Neuronal stem cell (in vitro differentiated cells): ENCODE data around the gene ZNF878. TPM values are rescaled to one million over a fixed set of nuclear protein-coding genes. Genes with fewer than 3 reads are reported as not detected.

Experiments
- DNase-seq: peaks from one replicate; pipeline ENCODE4 v3.0.0-alpha.2; 2013; ENCODE audit warnings: low spot score
- H2AFZ ChIP-seq: one replicate; pipeline ENCODE4 v1.6.1; 2013; ENCODE audit warnings: mild to moderate bottlenecking, low read length, inconsistent platforms
- H2AK5ac ChIP-seq: 2 replicates; pipeline ENCODE4 v1.6.1; 2013; ENCODE audit warnings: low read depth, mild to moderate bottlenecking, inconsistent platforms, low read length, moderate library complexity, mixed read lengths
- H2BK120ac ChIP-seq: 2 replicates; pipeline ENCODE4 v1.6.1; 2013; ENCODE audit warnings: low read depth, mild to moderate bottlenecking, inconsistent platforms, low read length, moderate library complexity, mixed read lengths
- H2BK12ac ChIP-seq: one replicate; pipeline ENCODE4 v1.6.1; 2013; ENCODE audit warnings: low read length, inconsistent platforms
- H2BK15ac ChIP-seq: 2 replicates; pipeline ENCODE4 v1.6.1; 2013; ENCODE audit warnings: mild to moderate bottlenecking, low read length, inconsistent platforms, mixed read lengths
- H2BK5ac ChIP-seq: one replicate; pipeline ENCODE4 v1.6.1; 2013; ENCODE audit warnings: inconsistent platforms, mild to moderate bottlenecking, low read length, moderate library complexity
- H3K14ac ChIP-seq: one replicate; pipeline ENCODE4 v1.6.1; 2013; ENCODE audit warnings: low read length, inconsistent platforms
- H3K18ac ChIP-seq: 2 replicates; pipeline ENCODE4 v1.6.1; 2013; ENCODE audit warnings: low read length, inconsistent platforms
- H3K23ac ChIP-seq: 2 replicates; pipeline ENCODE4 v1.6.1; 2013; ENCODE audit warnings: low read depth, mild to moderate bottlenecking, mixed read lengths, low read length, inconsistent platforms; ENCODE audit not compliant: poor library complexity
- H3K27ac ChIP-seq: replicated peaks from 3 replicates; pipeline ENCODE4 v1.5.1; 2013; ENCODE audit warnings: low read length, inconsistent platforms
- H3K27me3 ChIP-seq, 3 experiments: 2 replicates each; pipeline ENCODE4 v1.6.1; 2013; ENCODE audit warnings: low read length in 3 of 3, mild to moderate bottlenecking in 2 of 3, inconsistent platforms in 1 of 3, low read depth in 1 of 3, mixed read lengths in 1 of 3, moderate library complexity in 1 of 3; ENCODE audit not compliant: control insufficient read depth in 3 of 3, insufficient read depth in 3 of 3
- H3K36me3 ChIP-seq, 2 donors: replicated peaks in 1 of 2; 2 replicates each; pipeline ENCODE4 v1.6.1; 2013; ENCODE audit warnings: low read length in 2 of 2; ENCODE audit not compliant: control insufficient read depth in 2 of 2, insufficient read depth in 2 of 2
- H3K4ac ChIP-seq: 2 replicates; pipeline ENCODE4 v1.6.1; 2013; ENCODE audit warnings: inconsistent platforms, mild to moderate bottlenecking, low read length, moderate library complexity
- H3K4me1 ChIP-seq, 2 donors: 1 replicate in 1 of 2; 2 replicates in 1 of 2; pipeline ENCODE4 v1.6.1; 2013; ENCODE audit warnings: low read length in 2 of 2, low read depth in 1 of 2; ENCODE audit not compliant: control insufficient read depth in 2 of 2, insufficient read depth in 1 of 2
- H3K4me2 ChIP-seq: one replicate; pipeline ENCODE4 v1.6.1; 2013; ENCODE audit warnings: mild to moderate bottlenecking, low read length, inconsistent platforms; ENCODE audit not compliant: insufficient read depth, poor library complexity, severe bottlenecking
- H3K4me3 ChIP-seq, 2 donors: 2 replicates each; pipeline ENCODE4 v1.5.1; 2013; ENCODE audit warnings: low read length in 2 of 2, mild to moderate bottlenecking in 2 of 2, inconsistent platforms in 1 of 2, moderate library complexity in 1 of 2
- H3K79me1 ChIP-seq: one replicate; pipeline ENCODE4 v1.6.1; 2013; ENCODE audit warnings: low read depth, mild to moderate bottlenecking, inconsistent platforms, low read length, moderate library complexity
- H3K9ac ChIP-seq: one replicate; pipeline ENCODE4 v1.6.1; 2013; ENCODE audit warnings: mild to moderate bottlenecking, low read depth, low read length, inconsistent platforms; ENCODE audit not compliant: poor library complexity
- H3K9me3 ChIP-seq, 2 donors: replicated peaks in 1 of 2; 2 replicates each; pipeline versions ENCODE3 to v1.6.1; 2013; ENCODE audit warnings: low read length in 2 of 2, mild to moderate bottlenecking in 2 of 2, inconsistent platforms in 1 of 2, low read depth in 1 of 2, mixed read lengths in 1 of 2, moderate library complexity in 1 of 2; ENCODE audit not compliant: control insufficient read depth in 2 of 2, insufficient read depth in 1 of 2
- H4K8ac ChIP-seq: one replicate; pipeline ENCODE4 v1.6.1; 2013; ENCODE audit warnings: low read depth, mild to moderate bottlenecking, inconsistent platforms, low read length, moderate library complexity
- H4K91ac ChIP-seq: one replicate; pipeline ENCODE4 v1.6.1; 2013; ENCODE audit warnings: low read length, low read depth, mild to moderate bottlenecking, inconsistent platforms; ENCODE audit not compliant: poor library complexity
- WGBS, 2 donors: extraction: QIAGEN DNeasy Blood & Tissue Kit; methylation state at CpG; one replicate each; pipeline ENCODE4 v1.1.7; 2013; ENCODE audit warnings: missing lambda C conversion rate in 2 of 2, mixed read lengths in 1 of 2; ENCODE audit not compliant: insufficient read length in 2 of 2, insufficient replicate concordance in 1 of 2; ENCODE audit errors: extremely low coverage in 2 of 2; 5-methylcytosine and 5-hydroxymethylcytosine counted together
- small RNA-seq: library from polyadenylated mRNA; stranded (forward); fragments of <200 nt; extraction: miRNeasy Mini kit (QIAGEN cat#:217004); gene quantifications from one replicate; pipeline ENCODE3, GENCODE V24; 2013; ENCODE audit not compliant: insufficient read depth

ZNF878 gene

DNA sequence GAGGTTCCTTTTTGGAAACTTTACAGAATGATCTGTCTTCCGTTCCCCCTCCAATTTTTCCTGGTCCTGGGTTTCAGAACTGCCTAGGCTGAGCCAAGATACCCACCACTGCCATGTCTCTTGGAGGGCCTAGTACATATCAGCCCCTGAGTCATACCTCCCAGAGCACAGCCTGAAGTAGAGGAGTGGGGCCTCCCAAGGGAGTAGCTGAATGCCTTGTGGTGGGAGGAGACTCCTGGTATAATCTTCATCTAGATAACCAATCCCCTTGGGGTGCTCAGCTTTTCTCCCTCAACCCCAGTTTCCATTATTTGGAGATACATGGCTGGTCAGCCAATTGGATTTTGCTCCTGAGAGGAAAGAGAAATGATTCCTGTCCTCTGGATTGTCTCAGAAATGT, 57.6 kb downstream of the ZNF878 start:
- peaks cover 4% of the 10 kb centered on the region for H3K79me1 ChIP-seq
- H3K23ac ChIP-seq = no peak overlapping the region
- no CpG with 5 or more reads among the region's 1 CpG for WGBS, 2 donors
- no peak overlapping the region for H2AFZ ChIP-seq
- H3K36me3 ChIP-seq = peaks cover 10 to 57% of the 10 kb centered on the region in 2 donors
- H4K91ac ChIP-seq = no peak overlapping the region
- no peak overlapping the region for H2AK5ac ChIP-seq
- no peaks in the 10 kb centered on the region for H3K27me3 ChIP-seq
- no peak overlapping the region for H2BK15ac ChIP-seq
- peaks cover 7 to 62% of the 10 kb centered on the region in 2 donors for H3K9me3 ChIP-seq
- H2BK120ac ChIP-seq = no peak overlapping the region
- H3K4me2 ChIP-seq = no peak overlapping the region
- no peak overlapping the region for H3K14ac ChIP-seq
- H3K4ac ChIP-seq = no peak overlapping the region
- H3K18ac ChIP-seq = no peak overlapping the region
- H3K27ac ChIP-seq = no peak overlapping the region
- H4K8ac ChIP-seq = no peak overlapping the region
- H3K4me3 ChIP-seq = no peak overlapping the region
- no peak overlapping the region for H3K9ac ChIP-seq
- no peaks in the 10 kb centered on the region for H3K4me1 ChIP-seq
- H2BK12ac ChIP-seq = no peak overlapping the region
- H2BK5ac ChIP-seq = no peak overlapping the region
- no peak for DNase-seq

Small RNAs within 50 kb of the gene (small RNA-seq; reads per million reads assigned to genes)
- gene RF00019 (not detected), gene RNA5SP464 (not detected), gene RNA5SP465 (not detected), gene RNA5SP466 (not detected)
